ENCODE measurements around the gene ZNF41.

DNA sequence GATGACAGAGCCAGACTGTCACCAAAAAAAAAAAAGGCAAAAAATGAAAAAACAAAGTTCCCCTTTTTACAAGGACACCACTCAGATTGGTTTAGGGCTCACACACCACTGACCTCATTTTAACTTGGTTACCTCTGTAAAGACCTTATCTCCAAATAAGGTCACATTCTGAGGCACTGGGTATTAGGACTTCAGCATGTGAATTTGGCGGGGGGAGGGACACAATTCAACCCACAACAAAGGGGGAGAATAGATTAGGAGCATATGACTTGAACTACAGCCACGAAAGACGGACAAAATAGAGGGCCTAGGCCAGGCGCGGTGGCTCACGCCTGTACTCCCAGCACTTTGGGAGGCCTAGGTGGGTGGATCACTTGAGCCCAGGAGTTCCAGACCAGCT is 47.0 kb upstream of the ZNF41 start:
- TF ChIP-seq EZH2 (IDR thresholded peaks at IDR 0.05; ENCODE audit: insufficient read depth, low read length), result no peak
- TF ChIP-seq, protein P1, sequence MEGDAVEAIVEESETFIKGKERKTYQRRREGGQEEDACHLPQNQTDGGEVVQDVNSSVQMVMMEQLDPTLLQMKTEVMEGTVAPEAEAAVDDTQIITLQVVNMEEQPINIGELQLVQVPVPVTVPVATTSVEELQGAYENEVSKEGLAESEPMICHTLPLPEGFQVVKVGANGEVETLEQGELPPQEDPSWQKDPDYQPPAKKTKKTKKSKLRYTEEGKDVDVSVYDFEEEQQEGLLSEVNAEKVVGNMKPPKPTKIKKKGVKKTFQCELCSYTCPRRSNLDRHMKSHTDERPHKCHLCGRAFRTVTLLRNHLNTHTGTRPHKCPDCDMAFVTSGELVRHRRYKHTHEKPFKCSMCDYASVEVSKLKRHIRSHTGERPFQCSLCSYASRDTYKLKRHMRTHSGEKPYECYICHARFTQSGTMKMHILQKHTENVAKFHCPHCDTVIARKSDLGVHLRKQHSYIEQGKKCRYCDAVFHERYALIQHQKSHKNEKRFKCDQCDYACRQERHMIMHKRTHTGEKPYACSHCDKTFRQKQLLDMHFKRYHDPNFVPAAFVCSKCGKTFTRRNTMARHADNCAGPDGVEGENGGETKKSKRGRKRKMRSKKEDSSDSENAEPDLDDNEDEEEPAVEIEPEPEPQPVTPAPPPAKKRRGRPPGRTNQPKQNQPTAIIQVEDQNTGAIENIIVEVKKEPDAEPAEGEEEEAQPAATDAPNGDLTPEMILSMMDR (IDR thresholded peaks at IDR 0.05; ENCODE audit: insufficient read depth, low read depth, low read length), result no peak

Data from astrocyte (in vitro differentiated cells and primary cell).